GM19193 (cell line): ENCODE data around the gene MIEN1.

Source experiments
- POLR2A ChIP-seq: IDR thresholded peaks from 4 replicates; pipeline ENCODE4 v1.6.1; 2011; ENCODE audit not compliant: insufficient read depth, insufficient read length; ENCODE audit errors: extremely low read depth

Gene MIEN1

DNA sequence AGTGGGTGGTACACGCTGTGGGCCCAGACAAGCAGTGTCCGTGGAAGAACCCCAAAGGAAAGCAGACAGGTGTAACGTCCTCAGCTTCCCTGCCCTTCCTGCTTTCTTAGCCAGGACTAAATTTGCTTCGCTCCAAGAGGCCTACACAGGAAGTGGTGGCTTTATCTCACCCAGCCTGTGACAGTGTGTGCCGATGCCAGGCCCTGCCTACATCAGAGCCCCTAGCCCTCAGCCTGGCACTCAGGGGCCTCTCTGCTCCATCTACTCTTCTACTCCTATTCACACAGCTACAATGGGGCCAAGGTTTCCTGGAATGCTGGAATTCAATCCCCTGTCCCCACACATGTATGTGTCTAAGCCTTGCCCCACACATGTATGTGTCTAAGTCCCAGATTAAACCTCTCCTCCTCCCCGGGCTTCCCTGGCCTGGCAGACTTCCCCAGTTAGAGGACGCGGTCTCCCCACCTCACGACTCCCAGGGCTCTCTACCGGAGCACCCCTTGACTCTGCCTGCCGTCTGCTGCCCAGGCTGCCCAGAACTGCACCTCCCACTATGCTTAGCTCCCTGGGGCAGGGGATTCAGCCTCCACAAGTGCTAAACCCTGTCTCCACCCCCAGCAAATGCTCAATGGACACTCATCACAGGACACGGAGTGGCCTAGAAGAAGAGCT lies 50.7 kb downstream of the MIEN1 start:
- no peak for TF ChIP-seq POLR2A
